Measurements from ENCODE around the gene ERG.

The ERG gene

GRCh38 chr21:38342739-38343138 is 155.5 kb downstream of the ERG start:
- no peak for TF ChIP-seq CTCF (IDR thresholded peaks at IDR 0.05; ENCODE audit: control insufficient read depth, insufficient read depth, low read depth, low read length, missing control alignments)
- H3K4me3 ChIP-seq (ENCODE audit: control insufficient read depth, low read depth, low read length), result no peak overlapping the region
- DNase-seq (ENCODE audit: low read depth), result no peak

- no peak for TF ChIP-seq CTCF (IDR thresholded peaks at IDR 0.05; ENCODE audit: control insufficient read depth, insufficient read depth, low read depth, low read length, missing control alignments)
- no peak for DNase-seq (ENCODE audit: low read depth)
- H3K4me3 ChIP-seq (ENCODE audit: control insufficient read depth, low read depth, low read length), result no peak overlapping the region
These were observed 156.7 kb downstream of the ERG start for GRCh38 chr21:38341546-38342012.

GRCh38 chr21:38340131-38340530 is 158.1 kb downstream of the ERG start:
- no peak overlapping the region for H3K4me3 ChIP-seq (ENCODE audit: control insufficient read depth, low read depth, low read length)
- TF ChIP-seq CTCF (IDR thresholded peaks at IDR 0.05; ENCODE audit: control insufficient read depth, insufficient read depth, low read depth, low read length, missing control alignments), result no peak
- no peak for DNase-seq (ENCODE audit: low read depth)

- TF ChIP-seq CTCF (IDR thresholded peaks at IDR 0.05; ENCODE audit: control insufficient read depth, insufficient read depth, low read depth, low read length, missing control alignments), result no peak
- DNase-seq (ENCODE audit: low read depth), result no peak
These were observed 160.5 kb downstream of the ERG start for GRCh38 chr21:38337793-38338192.

DNA sequence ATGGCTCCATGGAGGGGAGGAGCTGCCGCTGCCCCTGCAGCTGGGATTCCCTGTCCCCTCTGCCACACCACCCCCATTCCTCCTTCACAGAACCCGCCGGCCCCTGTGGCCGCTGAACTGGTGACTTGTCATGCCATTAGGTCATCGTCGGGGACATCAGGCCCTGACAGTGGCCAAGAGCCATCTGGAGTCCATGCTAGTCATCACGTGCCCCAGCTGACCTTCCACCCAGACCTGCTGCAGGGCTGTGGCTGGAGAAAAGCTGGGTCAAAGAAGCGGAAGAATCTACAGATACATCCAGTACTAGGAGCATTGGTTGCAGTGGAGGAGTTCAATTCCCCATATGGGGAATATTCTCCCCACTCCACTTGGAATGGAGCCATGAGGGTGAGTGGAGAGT is 163.4 kb downstream of the ERG start:
- no peak for DNase-seq (ENCODE audit: low read depth)
- H3K4me3 ChIP-seq (ENCODE audit: control insufficient read depth, low read depth, low read length), result no peak overlapping the region
- no peak for TF ChIP-seq CTCF (IDR thresholded peaks at IDR 0.05; ENCODE audit: control insufficient read depth, insufficient read depth, low read depth, low read length, missing control alignments)

More at GRCh38 chr21:38337793-38338192, 160.5 kb downstream of the ERG start:
- H3K4me3 ChIP-seq (ENCODE audit: control insufficient read depth, low read depth, low read length), result no peak overlapping the region

GRCh38 chr21:38333301-38334272 is 164.7 kb downstream of the ERG start:
- no peak overlapping the region for H3K4me3 ChIP-seq (ENCODE audit: control insufficient read depth, low read depth, low read length)
- TF ChIP-seq CTCF (IDR thresholded peaks at IDR 0.05; ENCODE audit: control insufficient read depth, insufficient read depth, low read depth, low read length, missing control alignments), result peak; percentile 50
- DNase-seq (ENCODE audit: low read depth), result no peak
